Muscle of back (tissue), 11 donors: Measurements from ENCODE around the gene LPP. TPM values are rescaled to one million over a fixed set of nuclear protein-coding genes. Genes with fewer than 3 reads are reported as not detected.
A peak's percentile ranks its signal among the peaks of the same experiment; 100 is the strongest.
"Not testable (repeated sequence)": the region's sequence is repeated elsewhere in the genome, so short reads cannot be mapped to it uniquely, and the experiment has no call there.

Source experiments
- DNase-seq, 3 donors: peaks; one replicate each; pipeline versions ENCODE4 v3.0.0 to v3.0.0-alpha.2; 2013
- polyA plus RNA-seq, 10 donors: library from polyadenylated mRNA; unstranded; fragments of 120-200 nt; gene quantifications; one replicate each; pipeline ENCODE4 v1.2.1, GENCODE V29; 2013; ENCODE audit not compliant: insufficient read length in 10 of 10

Gene LPP
- polyA plus RNA-seq, 10 donors: 12.0 to 18.9 (median 16.3) TPM

DNA sequence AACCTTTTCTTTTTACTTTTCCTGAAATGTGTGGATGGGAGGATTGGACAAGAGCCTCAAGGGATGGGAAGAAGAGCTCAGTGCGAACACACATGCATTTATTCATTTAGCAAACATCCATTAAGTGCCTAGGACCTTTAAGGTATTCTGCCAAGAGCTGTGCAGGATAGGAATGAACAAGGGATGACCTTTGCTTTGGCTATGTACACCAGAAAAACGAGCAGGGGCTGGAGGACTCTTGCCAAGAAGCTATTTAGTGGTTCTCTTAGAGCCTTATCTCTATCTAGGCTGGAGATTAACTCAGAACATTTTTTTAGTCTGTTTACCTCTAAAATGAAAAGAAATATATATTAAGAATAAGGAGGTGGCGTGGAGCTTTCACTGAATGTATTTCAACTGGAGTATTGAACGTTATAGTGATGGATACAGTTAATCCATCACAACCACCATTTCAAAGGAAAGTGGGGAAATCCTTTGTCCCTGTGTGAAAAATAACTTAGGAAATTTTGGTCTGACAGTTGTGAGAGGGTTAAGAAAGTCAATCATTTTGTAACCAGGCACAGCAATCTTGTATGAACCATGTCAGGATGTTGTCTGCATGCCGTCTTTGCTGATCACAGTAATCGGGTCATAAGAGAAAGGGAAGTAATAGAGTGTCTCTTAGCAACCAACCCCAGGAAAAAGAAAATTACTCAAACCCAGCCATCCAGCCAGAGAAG is 279.0 kb downstream of the LPP start:
- DNase-seq: peak in 2 of 3 donors; percentile 23 to 47

GRCh38 chr3:188433521-188434150 is 279.7 kb downstream of the LPP start:
- no peak for DNase-seq

GRCh38 chr3:188434594-188434993 is 280.6 kb downstream of the LPP start:
- peak in 1 of 3 donors; percentile 32 for DNase-seq

GRCh38 chr3:188435266-188435665 is 281.3 kb downstream of the LPP start:
- no peak for DNase-seq

GRCh38 chr3:188437926-188438325 is 284.0 kb downstream of the LPP start:
- DNase-seq: no peak

GRCh38 chr3:188439080-188439479 is 285.1 kb downstream of the LPP start:
- DNase-seq: peak; percentile 18 to 51 (median 21)

GRCh38 chr3:188440340-188440972 is 286.5 kb downstream of the LPP start:
- no peak for DNase-seq

GRCh38 chr3:188442430-188442829 is 288.5 kb downstream of the LPP start:
- DNase-seq: no peak

GRCh38 chr3:188445175-188445574 is 291.2 kb downstream of the LPP start:
- not testable (repeated sequence) for DNase-seq

DNA sequence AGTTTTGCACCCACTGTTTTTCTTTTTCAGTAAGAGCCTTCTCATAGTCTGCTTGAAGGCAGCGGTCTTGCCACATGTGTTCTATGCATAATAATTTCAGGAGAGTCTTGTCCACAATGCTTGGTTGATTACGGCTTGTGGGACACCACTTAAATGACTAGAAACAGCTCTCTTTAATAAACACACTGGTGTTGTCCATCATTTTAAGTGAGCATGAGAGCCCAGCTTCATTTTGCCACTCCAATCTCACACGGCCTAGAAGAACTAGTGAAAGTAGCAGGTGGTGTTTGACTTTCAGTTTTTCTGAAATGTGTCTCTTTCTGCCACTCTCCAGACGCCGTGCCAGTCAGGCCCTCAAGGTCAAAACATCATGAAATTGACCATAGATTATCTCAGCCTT is 292.1 kb downstream of the LPP start:
- no peak for DNase-seq

GRCh38 chr3:188446766-188447165 is 292.8 kb downstream of the LPP start:
- no peak for DNase-seq

GRCh38 chr3:188448813-188449212 is 294.9 kb downstream of the LPP start:
- no peak for DNase-seq

- DNase-seq: no peak
These were observed 295.5 kb downstream of the LPP start for GRCh38 chr3:188449421-188449820.

GRCh38 chr3:188452158-188452772 is 298.3 kb downstream of the LPP start:
- DNase-seq: no peak

GRCh38 chr3:188453431-188454384 is 299.8 kb downstream of the LPP start:
- no peak for DNase-seq

DNA sequence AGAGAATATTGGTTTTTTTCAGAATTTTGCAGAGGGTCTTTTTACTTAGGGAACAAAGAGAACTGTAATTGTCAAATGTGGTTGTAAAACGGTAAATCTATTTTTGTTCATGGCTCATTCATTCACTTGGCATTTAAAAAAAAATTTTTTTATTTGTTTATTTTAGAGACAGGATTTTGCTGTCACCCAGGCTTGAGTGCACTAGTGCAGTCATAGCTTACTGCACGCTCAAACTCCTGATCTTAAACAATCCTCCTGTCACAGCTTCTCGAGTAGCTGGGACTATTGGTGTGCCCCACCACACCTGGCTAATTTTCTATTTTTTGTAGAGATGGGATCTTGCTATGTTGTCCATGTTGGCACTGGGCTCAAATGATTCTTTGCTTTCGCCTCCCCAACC is 301.8 kb downstream of the LPP start:
- no peak for DNase-seq

DNA sequence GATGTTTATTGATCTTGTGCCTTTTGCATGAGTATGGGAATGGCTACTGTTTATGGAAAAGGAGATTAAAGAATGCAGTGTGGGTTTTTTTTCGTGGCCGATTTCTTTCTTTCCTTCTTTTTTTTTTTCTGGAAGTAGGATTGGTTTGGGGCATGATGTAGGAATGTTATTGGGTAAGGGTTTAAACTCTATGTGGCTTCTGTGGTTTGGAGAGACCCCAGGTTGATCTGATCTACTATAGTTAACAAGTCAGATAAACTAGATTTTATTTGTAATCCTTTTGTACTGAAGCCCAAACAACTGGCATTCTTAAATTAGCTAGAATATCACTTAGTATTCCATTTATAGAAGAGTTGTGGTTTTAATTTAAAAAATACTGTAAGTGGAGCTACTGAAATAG is 304.8 kb downstream of the LPP start:
- DNase-seq: no peak

- DNase-seq: no peak
These were observed 311.4 kb downstream of the LPP start for GRCh38 chr3:188465311-188465710.

- no peak for DNase-seq
These were observed 314.2 kb downstream of the LPP start for GRCh38 chr3:188468196-188468595.

DNA sequence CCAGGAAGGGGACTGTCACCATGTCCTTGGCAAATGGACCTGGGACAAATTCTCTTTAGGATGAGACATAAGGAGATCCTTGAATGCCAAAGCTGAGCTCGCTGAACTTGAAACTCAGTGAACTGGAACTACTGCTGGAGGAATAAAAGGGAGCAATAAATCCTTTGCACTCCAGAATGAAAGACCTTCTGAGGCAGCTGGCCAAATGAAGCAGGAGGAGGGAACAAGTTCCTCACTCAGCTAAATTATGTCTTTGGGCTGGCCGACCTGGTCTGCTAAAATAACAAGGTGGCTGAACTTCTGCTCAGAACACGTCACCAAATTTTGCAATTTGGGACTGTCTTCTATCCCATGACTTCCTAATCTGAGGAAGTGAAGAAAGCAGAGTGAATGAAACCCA is 314.7 kb downstream of the LPP start:
- peak in 2 of 3 donors; percentile 16 to 44 for DNase-seq

DNA sequence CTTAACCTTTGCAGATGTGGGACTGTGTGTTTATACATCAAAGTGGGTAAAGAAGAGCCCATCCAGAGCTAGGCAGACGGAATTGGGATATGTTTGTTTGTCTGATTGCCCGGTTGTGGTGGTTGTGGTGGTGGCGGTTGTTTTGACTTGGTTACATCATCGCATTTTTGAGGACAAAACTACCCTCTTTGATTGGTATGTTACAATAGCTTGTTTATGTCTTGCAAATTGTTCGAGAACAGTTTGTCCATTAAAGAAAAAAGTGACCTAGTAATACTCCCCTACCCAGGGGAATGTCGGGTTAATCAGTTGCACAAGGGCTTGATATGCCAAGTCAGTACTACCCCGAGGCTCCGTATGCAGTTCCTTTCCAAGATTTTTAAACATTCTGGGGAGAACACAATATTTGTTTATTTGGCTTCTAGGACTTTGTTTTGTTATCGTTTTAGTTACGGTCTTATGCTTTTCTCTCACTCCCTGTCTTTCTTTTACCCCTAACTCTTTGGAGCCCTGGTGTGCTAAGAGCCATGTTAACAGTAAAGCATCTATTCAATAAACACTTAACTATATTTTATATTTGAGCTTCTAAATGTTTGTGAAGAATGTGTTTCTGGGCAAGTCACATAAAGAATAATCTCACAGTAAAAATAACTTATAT is 315.4 kb downstream of the LPP start:
- DNase-seq: no peak
